Measurements from ENCODE around the gene COL19A1.

Gene COL19A1

DNA sequence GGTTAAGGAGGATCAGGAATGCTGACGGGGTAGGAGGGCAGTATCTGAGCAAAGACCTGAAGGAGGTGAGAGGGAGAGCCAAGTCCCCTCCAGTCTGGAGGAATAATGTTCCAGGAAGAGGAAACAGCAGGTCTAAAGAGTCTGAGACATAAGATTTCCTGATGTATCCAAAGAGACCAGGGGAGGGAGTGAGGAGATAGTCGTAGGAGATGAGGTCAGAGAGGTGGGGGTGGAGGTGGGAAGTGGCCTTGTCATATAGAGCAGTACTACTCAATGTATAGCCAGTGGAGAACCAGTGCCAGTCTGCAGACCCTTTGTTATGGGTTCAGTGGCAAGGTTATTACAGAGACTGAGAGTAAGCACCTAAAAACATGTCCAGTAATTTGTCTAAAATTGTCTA is 305.9 kb downstream of the COL19A1 start:
- no peak for DNase-seq (ENCODE audit: low spot score)

- DNase-seq (ENCODE audit: low spot score): no peak
These were observed 309.4 kb downstream of the COL19A1 start for GRCh38 chr6:70175770-70176169.

DNA sequence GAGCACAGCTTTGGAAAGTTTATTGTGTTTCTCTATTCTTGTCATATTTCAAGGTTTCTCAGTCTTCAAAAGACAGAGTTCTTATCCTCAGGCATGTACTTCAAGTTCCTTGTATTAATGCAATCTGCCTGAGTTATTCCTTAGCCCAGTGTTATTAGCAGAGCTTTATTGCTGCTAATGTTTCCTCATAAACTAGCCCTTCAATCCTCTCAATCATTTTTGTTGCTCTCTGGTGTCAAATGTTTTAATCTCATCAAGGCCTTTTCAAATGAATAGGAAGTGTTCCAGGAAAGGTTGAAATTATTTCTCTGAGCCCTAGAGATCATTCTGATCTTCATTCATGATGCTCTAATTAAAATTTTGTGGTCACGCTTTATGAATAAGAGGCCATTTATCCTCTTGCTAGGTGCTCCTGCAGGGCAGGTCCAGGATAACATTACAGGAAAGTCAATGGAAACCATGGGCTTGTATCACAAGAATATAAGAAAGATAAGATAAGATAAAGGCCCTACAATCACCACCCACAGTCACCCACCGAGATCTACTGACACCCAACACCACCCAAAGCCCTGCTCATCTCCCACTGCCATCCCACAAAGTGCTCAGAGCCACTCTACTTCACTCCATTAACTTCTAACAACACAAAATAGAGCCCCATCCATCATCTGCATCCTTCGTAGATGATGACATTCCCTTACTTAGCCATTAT is 310.6 kb downstream of the COL19A1 start:
- DNase-seq (ENCODE audit: low spot score): no peak

DNA sequence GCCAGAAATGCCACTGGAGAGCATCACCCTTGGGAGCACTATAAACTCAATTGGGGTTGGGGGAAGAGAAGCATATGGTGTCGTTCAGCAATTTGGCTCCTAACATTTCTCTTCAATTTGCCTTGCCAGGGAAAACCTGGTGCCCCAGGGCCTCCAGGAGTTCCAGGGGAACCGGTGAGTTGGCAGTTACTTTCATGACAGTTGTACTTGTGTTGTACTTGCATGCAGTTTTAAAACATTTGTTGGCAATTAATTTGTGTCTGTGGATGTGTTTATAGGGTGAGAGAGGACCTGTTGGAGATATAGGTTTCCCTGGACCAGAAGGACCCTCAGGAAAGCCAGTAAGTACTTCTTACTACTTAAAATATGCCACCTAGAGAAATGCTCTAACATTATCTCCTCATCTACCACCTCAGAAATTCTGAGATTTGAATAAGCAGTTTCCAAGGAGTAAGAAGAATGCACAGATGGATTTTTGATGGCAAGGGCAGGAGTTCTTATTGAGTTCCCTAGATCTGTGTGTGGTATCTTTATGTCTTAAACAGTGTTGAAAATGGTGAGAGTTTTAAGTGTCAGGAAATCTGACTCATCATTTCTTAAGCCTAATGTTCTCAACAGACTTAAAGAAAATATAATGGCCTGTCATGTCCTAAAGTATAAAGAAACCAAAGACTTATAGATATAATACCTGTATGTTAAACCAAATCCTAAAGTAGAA is 314.0 kb downstream of the COL19A1 start:
- DNase-seq (ENCODE audit: low spot score): no peak

GRCh38 chr6:70180901-70181599 is 314.7 kb downstream of the COL19A1 start:
- DNase-seq (ENCODE audit: low spot score): no peak

DNA sequence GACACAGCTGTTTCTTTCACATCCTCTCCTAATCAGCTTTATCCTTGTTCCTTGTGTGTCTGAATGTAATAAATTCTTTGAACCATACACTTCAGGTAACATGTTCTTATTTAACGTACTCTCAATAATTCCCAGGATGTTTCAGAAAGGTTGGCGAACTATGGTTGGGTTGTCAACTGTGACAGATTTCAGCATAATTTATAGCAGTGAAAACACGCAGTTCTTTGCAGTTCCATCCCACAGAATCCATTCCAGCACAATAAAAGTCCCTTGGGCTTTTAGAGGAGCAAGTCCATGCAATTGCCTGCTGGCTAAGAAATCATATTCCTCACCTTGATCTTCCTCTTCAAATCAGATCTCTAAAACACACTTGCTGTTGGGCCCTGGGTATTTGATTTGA is 317.2 kb downstream of the COL19A1 start:
- DNase-seq (ENCODE audit: low spot score): no peak

- no peak for DNase-seq (ENCODE audit: low spot score)
These were observed 318.4 kb downstream of the COL19A1 start for GRCh38 chr6:70184723-70185122.

GRCh38 chr6:70186461-70186860 is 320.1 kb downstream of the COL19A1 start:
- no peak for DNase-seq (ENCODE audit: low spot score)

DNA sequence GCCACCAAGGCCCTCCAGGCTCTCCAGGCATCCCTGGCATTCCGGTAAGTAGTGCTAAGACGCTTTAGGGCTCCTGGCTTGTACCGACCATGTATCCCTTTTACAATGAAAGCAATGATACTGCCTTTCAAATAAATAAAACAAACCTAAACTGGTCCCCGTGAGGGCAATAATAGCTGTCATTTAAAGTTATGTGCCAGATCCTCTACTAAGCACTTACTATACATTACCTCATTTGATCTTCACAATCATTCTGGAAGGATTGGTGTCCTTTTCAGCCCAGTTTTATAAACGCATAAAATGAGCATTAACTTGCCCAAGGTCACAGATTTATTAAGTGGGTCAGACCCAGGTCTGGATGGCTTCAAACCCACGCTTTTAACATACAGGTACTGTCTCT is 321.8 kb downstream of the COL19A1 start:
- no peak for DNase-seq (ENCODE audit: low spot score)

- no peak for DNase-seq (ENCODE audit: low spot score)
These were observed 328.1 kb downstream of the COL19A1 start for GRCh38 chr6:70194421-70194820.

DNA sequence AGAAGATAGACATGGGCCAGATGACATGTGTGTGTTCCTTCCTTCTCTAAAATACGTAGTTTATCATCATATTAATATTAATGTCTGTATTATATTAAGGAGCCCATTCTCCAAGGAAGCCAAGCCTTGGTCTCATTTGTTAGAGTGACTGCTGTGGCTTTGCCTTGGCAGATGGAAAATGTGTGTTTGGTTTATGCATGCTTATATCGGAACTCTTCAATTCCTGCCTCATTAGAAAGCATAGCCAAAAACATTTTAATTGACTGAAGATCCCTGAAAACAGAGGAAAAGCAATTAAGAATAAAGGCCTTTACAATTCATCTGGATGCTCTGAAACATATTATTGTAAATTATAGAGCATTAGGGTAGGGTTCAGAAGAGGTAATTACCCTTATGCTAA is 330.2 kb downstream of the COL19A1 start:
- no peak for DNase-seq (ENCODE audit: low spot score)

DNA sequence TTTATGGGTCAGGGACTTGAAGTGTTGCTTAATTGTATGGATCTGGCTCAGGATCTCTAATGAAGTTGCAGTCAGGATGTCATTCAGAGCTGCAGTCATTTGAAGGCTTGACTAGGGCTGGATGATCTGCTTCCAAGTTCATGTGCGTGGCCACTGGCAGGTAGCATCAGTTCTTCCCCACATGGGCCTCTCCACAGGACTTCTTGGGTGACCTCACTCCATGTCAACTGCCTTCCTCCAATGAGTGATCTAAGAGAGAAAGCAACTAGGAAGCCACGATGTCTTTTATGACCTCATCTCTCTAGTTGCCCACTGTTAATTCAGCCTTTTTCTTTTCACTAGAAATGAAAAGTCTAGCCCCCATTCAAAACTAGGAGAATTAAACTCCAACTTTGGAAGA is 332.4 kb downstream of the COL19A1 start:
- DNase-seq (ENCODE audit: low spot score): no peak

DNA sequence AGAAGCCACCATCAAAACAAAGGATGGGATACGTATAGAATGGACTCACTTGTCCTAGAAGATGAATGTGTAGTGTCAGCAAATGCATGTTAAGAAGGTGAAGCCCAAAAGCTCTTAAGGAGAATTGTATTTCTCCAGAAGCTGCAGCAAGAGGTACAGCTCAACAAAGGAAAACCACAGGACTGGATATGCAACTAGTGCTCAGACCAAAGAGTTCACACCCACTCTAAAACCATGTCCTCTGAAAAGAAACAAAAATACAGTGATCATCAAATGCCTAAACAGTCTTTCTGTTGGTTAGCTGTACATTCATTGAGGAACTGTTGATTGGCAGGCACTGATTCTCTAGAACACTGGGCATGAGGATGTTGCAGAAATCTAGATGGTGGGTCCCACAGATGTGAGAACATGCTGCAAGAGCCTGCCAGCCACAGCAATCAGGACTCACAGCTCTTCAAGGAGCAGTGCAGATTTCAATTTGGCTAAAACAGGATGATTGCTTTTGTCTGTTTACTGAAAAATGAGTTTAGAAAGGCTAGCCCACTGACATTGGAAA is 342.0 kb downstream of the COL19A1 start:
- DNase-seq (ENCODE audit: low spot score): no peak

GRCh38 chr6:70210462-70210861 is 344.1 kb downstream of the COL19A1 start:
- DNase-seq (ENCODE audit: low spot score): no peak

- no peak for DNase-seq (ENCODE audit: low spot score)
These were observed 349.2 kb downstream of the COL19A1 start for GRCh38 chr6:70215460-70216108.

DNA sequence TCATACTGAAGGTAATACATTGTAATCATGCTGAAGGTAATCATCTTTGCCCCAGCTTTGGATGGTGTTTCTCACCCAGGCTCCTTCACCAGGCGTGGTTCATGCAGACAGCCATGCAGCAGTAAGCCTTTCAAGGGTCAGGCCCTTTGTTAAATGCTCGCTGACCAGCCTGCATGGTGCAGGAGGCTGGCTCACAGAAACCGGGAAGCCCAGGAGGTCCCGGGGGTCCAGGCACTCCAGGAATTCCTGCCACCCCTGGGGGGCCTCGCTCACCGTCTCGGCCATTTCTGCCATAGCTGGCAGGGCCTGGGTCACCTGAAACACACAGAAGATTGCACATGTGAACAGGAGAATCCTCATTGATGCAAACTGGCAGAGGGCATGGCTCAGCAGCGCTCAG is 350.4 kb downstream of the COL19A1 start:
- no peak for DNase-seq (ENCODE audit: low spot score)

GRCh38 chr6:70219943-70220613 is 353.7 kb downstream of the COL19A1 start:
- DNase-seq (ENCODE audit: low spot score): no peak

- DNase-seq (ENCODE audit: low spot score): no peak
These were observed 354.8 kb downstream of the COL19A1 start for GRCh38 chr6:70221025-70221714.

- DNase-seq (ENCODE audit: low spot score): no peak
These were observed 355.5 kb downstream of the COL19A1 start for GRCh38 chr6:70221715-70222438.

GRCh38 chr6:70222439-70222749 is 356.0 kb downstream of the COL19A1 start:
- DNase-seq (ENCODE audit: low spot score): no peak

DNA sequence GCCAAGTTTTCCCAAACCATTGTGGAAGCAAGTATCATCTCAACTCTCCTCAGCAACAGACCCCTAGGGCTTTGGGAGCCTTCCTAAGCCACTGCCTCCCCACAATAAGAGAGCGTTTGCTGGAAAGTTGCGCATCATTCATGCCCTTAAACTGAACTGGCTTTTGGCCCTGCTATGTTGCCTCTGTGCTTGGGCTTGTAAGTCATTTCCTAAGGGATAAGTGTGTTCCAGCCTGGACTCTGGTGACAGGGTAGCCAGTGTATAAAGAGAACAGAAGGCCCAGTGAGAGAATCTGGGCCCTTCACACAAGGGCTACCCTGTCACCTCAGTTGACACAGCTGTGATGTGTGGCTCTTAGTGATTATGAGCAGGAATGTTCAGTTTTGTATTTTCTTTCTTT is 358.7 kb downstream of the COL19A1 start:
- no peak for DNase-seq (ENCODE audit: low spot score)
